Transverse colon (tissue), 4 donors: ENCODE results near the gene UNC5B. TPM values are rescaled to one million over a fixed set of nuclear protein-coding genes. Genes with fewer than 3 reads are reported as not detected.

Experiments used
- DNase-seq: peaks from one replicate; pipeline ENCODE4 v3.0.0-alpha.2; 2019
- H3K27ac ChIP-seq, 4 donors: fragments of 200-600 bp; sonication (generic); 2 replicates each; pipeline ENCODE4 v1.5.1; 2016 to 2018; ENCODE audit warnings: inconsistent platforms in 4 of 4
- H3K27me3 ChIP-seq: fragments of 200-600 bp; sonication (generic); 2 replicates; pipeline ENCODE4 v1.5.1; 2017; ENCODE audit warnings: inconsistent platforms
- H3K36me3 ChIP-seq, 4 donors: fragments of 200-600 bp; sonication (generic); 2 replicates each; pipeline ENCODE4 v1.5.1; 2017 to 2019; ENCODE audit warnings: inconsistent platforms in 4 of 4
- H3K4me1 ChIP-seq, 4 donors: fragments of 200-600 bp; sonication (generic); 2 replicates each; pipeline ENCODE4 v1.5.1; 2017 to 2020; ENCODE audit warnings: inconsistent platforms in 4 of 4
- H3K4me3 ChIP-seq, 4 donors: fragments of 200-600 bp; sonication (generic); 1 replicate in 1 of 4; 2 replicates in 3 of 4; pipeline versions ENCODE4 v1.5.1 to v1.6.1; 2017 to 2019; ENCODE audit warnings: inconsistent platforms in 4 of 4
- H3K9me3 ChIP-seq, 2 donors: fragments of 200-600 bp; sonication (generic); 2 replicates each; pipeline ENCODE4 v1.5.1; 2017 to 2019; ENCODE audit warnings: inconsistent platforms in 2 of 2
- EP300 ChIP-seq: sonication (generic); formaldehyde crosslinking; IDR thresholded peaks from one replicate; pipeline ENCODE4 v1.6.1; 2017; ENCODE audit warnings: antibody characterized with exemption, low read depth
- POLR2A ChIP-seq: fragments of 450-650 bp; IDR thresholded peaks from one replicate; pipeline ENCODE4 v1.6.1; 2016; ENCODE audit warnings: antibody characterized with exemption, mild to moderate bottlenecking, moderate library complexity
- POLR2AphosphoS5 ChIP-seq, 3 donors: sonication (generic); formaldehyde crosslinking; IDR thresholded peaks; one replicate each; pipeline ENCODE4 v1.6.1; 2016; ENCODE audit warnings: antibody characterized with exemption in 3 of 3
- WGBS, 2 donors: methylation state at CpG; one replicate each; pipeline ENCODE4 v1.1.5; 2018; ENCODE audit warnings: low coverage in 1 of 2; 5-methylcytosine and 5-hydroxymethylcytosine counted together
- in situ Hi-C, 4 donors: fragments of 200-750 bp; cut with MboI; loops; one replicate each; pipeline versions ENCODE4 v1.15.0 to v1.15.1; 2017; ENCODE audit warnings: low sequenced_read_pairs in 3 of 4, low pct_ligation_motif_present in 1 of 4, low pct_unique_long_range_greater_than_20kb in 1 of 4
- intact Hi-C: fragments of 100-400 bp; cut with DNase I; formaldehyde crosslinking; loops from one replicate; pipeline ENCODE4 v1.15.1; 2023; ENCODE audit warnings: low total_unique reads
- total RNA-seq, 4 donors: library from RNA; depleted of rRNA; stranded (reverse); fragments of >200 nt; gene quantifications; one replicate each; pipeline ENCODE4 v1.1.0, GENCODE V29; 2016
- TF ChIP-seq, protein P1 (sequence below), 5 experiments: fragments of 200-600 bp in 3 of 5; fragments of 450-650 bp in 2 of 5; sonication (generic) in 3 of 5; IDR thresholded peaks; 1 replicate in 2 of 5; 2 replicates in 3 of 5; pipeline ENCODE4 v1.5.1; 2016 to 2017; ENCODE audit warnings: antibody characterized with exemption in 5 of 5, inconsistent platforms in 3 of 5, mild to moderate bottlenecking in 2 of 5, moderate library complexity in 1 of 5

The UNC5B gene
- total RNA-seq, 4 donors from 2014 or later: 12.3 to 74.1 (median 41.2) TPM

DNA sequence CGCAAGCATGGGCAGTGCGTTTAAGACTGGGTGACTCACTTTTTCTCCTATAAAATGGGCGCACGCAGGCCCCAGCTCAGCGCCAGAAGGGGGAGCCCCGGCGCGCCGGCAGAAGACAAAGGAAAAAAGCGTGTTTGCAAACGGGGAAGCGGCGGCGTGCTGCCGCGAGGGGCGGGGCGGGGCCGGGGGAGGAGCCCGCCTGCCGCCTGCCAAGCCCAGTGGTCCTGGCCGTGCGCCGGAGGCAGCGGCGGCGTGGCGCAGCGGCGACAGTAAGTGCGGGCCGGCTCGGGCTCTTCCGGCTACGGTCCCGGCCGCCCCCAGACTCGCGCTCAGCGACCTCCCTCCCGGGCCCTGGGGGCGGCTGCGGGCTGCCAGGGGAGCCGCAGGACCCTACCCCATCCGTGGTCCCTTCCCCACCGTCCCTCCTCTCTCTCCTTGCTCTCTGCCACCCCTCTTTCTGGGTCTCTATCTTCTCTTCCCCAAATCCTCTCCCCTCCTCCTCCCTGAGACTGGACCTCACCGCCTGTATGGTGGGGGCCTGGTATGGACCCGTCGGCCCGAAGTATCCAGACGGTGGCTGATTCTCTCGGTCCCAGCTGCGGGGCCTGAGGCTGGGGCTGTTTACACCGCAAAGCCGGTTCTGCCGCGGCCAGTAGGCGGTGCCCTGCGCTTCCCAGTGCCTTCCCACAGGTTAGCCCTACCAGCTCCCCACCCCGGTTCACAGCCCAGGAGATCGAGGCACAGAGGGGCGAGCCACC lies 106.9 kb downstream of the UNC5B start, which contains the start of gene SLC29A3:
Gene SLC29A3 (plus strand): TSS at position 218 of the 758 bp plus-strand sequence. CDS start 51 bp downstream, at position 269.
- peak within 1 kb of the TSS; percentile 80 to 88 (median 84) for H3K27ac ChIP-seq
- peak within 1 kb of the TSS; percentile 61 to 88 (median 76) for H3K4me3 ChIP-seq
- peaks cover 0 to 10% (median 0%) of the 10 kb centered on the region in 4 donors for H3K36me3 ChIP-seq
- in situ Hi-C loops: loop anchor here (10.0 to 25.0 kb wide), 7 partner anchors 243 to 496 kb away; no protein-coding TSS in a partner anchor
- intact Hi-C loops: loop anchor here (10.0 kb wide), 3 partner anchors 256 to 576 kb away; no protein-coding TSS in a partner anchor
- DNase-seq: peak; percentile 88
- H3K9me3 ChIP-seq: no peaks in the 10 kb centered on the region
- H3K27me3 ChIP-seq: no peaks in the 10 kb centered on the region
- 0 to 1% methylated on average over 13 to 56 of the region's 62 CpGs for WGBS, 2 donors
- H3K4me1 ChIP-seq: peaks cover 4 to 21% (median 11%) of the 10 kb centered on the region in 4 donors
- TF ChIP-seq POLR2A (peak; percentile 56), EP300 (no peak), POLR2AphosphoS5 (IDR thresholded peaks at IDR 0.05) (peak in 2 of 3 donors; percentile 70 to 81)
- TF ChIP-seq, protein P1, sequence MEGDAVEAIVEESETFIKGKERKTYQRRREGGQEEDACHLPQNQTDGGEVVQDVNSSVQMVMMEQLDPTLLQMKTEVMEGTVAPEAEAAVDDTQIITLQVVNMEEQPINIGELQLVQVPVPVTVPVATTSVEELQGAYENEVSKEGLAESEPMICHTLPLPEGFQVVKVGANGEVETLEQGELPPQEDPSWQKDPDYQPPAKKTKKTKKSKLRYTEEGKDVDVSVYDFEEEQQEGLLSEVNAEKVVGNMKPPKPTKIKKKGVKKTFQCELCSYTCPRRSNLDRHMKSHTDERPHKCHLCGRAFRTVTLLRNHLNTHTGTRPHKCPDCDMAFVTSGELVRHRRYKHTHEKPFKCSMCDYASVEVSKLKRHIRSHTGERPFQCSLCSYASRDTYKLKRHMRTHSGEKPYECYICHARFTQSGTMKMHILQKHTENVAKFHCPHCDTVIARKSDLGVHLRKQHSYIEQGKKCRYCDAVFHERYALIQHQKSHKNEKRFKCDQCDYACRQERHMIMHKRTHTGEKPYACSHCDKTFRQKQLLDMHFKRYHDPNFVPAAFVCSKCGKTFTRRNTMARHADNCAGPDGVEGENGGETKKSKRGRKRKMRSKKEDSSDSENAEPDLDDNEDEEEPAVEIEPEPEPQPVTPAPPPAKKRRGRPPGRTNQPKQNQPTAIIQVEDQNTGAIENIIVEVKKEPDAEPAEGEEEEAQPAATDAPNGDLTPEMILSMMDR (IDR thresholded peaks at IDR 0.05): peak; percentile 49 to 75 (median 64)

GRCh38 chr10:71319800-71320392 lies 107.5 kb downstream of the UNC5B start:
- WGBS, 2 donors: 45% methylated on average over 8 of the region's 8 CpGs; no CpG with 5 or more reads in 1 of the 2 donors
- no peaks in the 10 kb centered on the region for H3K27me3 ChIP-seq
- intact Hi-C loops (loop anchor here (10.0 kb wide), 3 partner anchors 255 to 575 kb away; no protein-coding TSS in a partner anchor), in situ Hi-C loops (loop anchor here (10.0 to 25.0 kb wide), 7 partner anchors 242 to 495 kb away; no protein-coding TSS in a partner anchor)
- no peak for TF ChIP-seq POLR2AphosphoS5 (IDR thresholded peaks at IDR 0.05)
- TF ChIP-seq, protein P1 (IDR thresholded peaks at IDR 0.05): peak in 2 of 5 experiments; percentile 5 to 13
- no peaks in the 10 kb centered on the region for H3K9me3 ChIP-seq
- H3K4me1 ChIP-seq: peaks cover 4 to 14% (median 9%) of the 10 kb centered on the region in 4 donors
- peak overlapping the region; percentile 80 to 88 (median 84) for H3K27ac ChIP-seq
- DNase-seq: no peak
- H3K36me3 ChIP-seq: peaks cover 0 to 10% (median 0%) of the 10 kb centered on the region in 4 donors
- H3K4me3 ChIP-seq: peak overlapping the region; percentile 61 to 88 (median 76)

- H3K4me1 ChIP-seq: peaks cover 4 to 14% (median 9%) of the 10 kb centered on the region in 4 donors
- in situ Hi-C loops: loop anchor here in 2 of 4 donors (25.0 kb wide), 2 partner anchors 242 to 492 kb away; no protein-coding TSS in a partner anchor
- no peak for DNase-seq
- H3K4me3 ChIP-seq: no peak overlapping the region
- H3K27me3 ChIP-seq: no peaks in the 10 kb centered on the region
- peaks cover 0 to 10% (median 0%) of the 10 kb centered on the region in 4 donors for H3K36me3 ChIP-seq
- no peak for TF ChIP-seq POLR2AphosphoS5 (IDR thresholded peaks at IDR 0.05)
- TF ChIP-seq POLR2A: no peak
- no peak for TF ChIP-seq EP300
- TF ChIP-seq, protein P1 (IDR thresholded peaks at IDR 0.05): no peak
- no peak overlapping the region for H3K27ac ChIP-seq
- intact Hi-C loops: no loop called here
- WGBS, 2 donors: 93% methylated on average over 5 of the region's 5 CpGs; no CpG with 5 or more reads in 1 of the 2 donors
- H3K9me3 ChIP-seq: no peaks in the 10 kb centered on the region
Observed at GRCh38 chr10:71320592-71320991, 108.2 kb downstream of the UNC5B start.

- TF ChIP-seq EP300: no peak
- no peak for TF ChIP-seq POLR2AphosphoS5 (IDR thresholded peaks at IDR 0.05)
- TF ChIP-seq, protein P1 (IDR thresholded peaks at IDR 0.05): no peak
- no peak for TF ChIP-seq POLR2A
- Histone ChIP-seq H3K27me3 (no peaks in the 10 kb centered on the region), H3K9me3 (no peaks in the 10 kb centered on the region), H3K4me3 (no peak overlapping the region), H3K36me3 (peaks cover 0 to 10% (median 0%) of the 10 kb centered on the region in 4 donors), H3K4me1 (peaks cover 7 to 16% (median 9%) of the 10 kb centered on the region in 4 donors), H3K27ac (no peak overlapping the region)
- in situ Hi-C loops (loop anchor here in 2 of 4 donors (25.0 kb wide), 2 partner anchors 241 to 491 kb away; no protein-coding TSS in a partner anchor), intact Hi-C loops (no loop called here)
- no peak for DNase-seq
- 89% methylated on average over 1 of the region's 1 CpG; no CpG with 5 or more reads in 1 of the 2 donors for WGBS, 2 donors
Observed at GRCh38 chr10:71321386-71321785, 109.0 kb downstream of the UNC5B start.
